Stimulated activated CD8-positive, alpha-beta memory T cell treated with anti-CD3 and anti-CD28 coated beads, Interleukin-7, amount 100 ng/mL, for 1 hour (primary cell): ENCODE results near the gene SLC17A2.

Experiments used
- DNase-seq, 2 donors: peaks; one replicate each; pipeline ENCODE4 v3.0.0-alpha.2; 2020; ENCODE audit warnings: low read depth in 2 of 2

The SLC17A2 gene

DNA sequence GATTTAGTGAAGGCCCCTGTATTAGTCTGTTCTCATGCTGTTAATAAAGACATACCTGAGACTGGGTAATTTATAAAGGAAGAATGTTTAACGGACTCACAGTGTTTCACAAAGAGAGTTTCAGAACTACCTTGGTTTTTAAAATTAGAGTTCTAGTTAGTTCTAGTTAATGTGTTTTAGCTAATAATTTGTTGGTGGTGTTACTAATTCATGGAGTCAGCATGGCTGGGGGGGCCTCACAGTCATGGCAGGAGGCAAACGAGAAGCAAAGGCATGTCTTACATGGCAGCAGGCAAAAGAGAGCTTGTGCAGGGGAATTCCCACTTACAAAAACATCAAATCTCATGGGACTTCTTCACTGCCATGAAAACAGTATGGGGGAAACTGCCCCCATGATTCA is 44.4 kb downstream of the SLC17A2 start:
- DNase-seq, result no peak

DNA sequence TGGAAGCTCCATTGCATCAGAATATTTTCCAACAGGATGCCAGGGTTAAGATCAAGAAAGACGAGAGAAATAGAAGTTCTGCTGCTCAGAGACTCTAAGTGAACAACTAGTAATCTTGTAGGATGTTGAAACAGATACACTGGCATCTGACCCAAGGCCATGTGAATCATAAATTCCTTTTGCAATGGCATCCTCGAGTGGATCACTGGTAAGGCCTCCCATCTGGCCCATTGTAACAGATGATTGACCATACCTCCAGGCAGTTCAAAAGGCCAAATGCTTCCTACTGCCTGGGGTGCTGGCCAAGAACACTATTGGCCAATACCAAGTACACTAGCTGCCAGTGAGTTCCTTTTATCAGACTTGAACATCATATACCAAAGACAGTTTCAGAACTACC is 46.5 kb downstream of the SLC17A2 start:
- no peak for DNase-seq

- no peak for DNase-seq
These were observed 47.0 kb downstream of the SLC17A2 start for GRCh38 chr6:25883536-25883935.

DNA sequence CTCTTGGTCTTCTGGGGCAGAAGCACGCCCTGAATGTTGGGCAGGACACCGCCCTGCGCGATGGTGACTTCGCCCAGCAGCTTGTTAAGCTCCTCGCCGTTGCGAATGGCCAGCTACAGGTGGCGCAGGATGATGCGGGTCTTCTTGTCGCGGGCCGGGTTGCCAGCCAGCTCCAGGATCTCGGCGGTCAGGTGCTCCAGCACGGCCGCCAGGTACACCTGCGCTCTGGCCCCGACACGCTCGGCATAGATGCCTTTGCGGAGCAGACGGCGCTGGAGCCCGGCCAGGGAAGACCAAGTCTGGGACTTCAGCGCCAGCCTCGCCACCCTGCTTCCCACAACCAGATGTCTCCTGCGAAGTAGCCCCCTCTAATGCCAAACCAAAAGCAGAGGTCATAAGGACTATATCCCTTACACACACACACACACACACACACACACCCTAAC is 48.4 kb downstream of the SLC17A2 start:
- no peak for DNase-seq

GRCh38 chr6:25880601-25881000 is 49.9 kb downstream of the SLC17A2 start:
- no peak for DNase-seq

DNA sequence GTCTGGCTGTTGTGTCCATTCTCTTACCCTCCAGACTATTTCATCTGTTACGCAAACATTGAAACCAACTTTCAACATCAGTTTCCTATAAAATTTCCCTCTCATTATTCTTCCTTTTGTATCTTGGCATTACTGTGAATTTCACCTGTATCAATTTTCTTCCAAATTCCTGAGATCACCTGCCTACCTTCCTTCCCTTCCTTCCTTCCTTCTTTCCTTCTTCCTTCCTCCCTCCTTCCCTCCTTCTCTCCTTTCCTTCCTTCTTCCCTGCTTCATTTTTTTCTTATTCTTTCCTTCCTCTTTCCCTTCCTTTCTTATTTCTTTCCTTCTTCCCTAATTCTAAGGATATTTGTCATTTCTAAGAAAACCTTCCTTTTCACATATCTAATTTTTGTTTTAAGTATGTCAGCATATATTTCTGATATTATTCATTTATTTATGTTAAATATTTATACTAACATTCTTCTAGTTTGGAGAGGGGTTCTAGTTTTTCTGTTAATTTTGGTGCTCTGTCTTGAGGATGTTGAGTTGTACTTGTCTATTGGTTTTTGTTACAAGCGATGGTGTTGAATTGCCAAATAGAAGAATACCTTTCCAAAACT is 51.7 kb downstream of the SLC17A2 start:
- DNase-seq, result no peak

DNA sequence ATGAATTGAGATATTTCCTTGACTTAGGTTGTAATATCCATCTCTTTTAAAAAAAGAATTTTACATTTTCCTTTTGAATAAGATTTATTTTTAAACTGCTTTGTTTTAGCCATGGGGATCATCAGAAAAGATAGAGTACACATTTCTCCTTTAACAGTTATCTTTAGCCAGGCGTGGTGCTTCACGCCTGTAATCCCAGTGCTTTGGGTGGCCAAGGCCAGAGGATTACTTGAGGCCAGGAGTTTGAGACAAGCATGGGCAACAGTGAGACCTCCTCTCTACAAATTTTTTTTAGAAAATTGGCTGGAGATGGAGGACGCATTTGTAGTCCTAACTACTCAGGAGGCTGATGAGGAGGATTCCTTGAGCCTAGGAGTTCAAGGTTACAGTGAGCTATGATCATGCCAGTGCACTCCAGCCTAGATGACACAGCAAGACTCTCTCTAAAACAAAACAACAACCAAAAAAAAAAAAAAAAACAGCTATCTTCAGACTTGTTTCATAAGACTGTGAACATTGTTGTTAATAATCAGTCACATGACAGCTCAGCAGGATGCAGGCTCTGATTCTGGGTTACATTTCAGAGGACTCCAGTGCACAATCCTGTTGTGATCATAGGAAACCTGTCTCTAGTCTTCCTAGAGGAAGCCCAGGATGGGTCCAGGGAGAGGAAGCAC is 54.4 kb downstream of the SLC17A2 start:
- no peak for DNase-seq

DNA sequence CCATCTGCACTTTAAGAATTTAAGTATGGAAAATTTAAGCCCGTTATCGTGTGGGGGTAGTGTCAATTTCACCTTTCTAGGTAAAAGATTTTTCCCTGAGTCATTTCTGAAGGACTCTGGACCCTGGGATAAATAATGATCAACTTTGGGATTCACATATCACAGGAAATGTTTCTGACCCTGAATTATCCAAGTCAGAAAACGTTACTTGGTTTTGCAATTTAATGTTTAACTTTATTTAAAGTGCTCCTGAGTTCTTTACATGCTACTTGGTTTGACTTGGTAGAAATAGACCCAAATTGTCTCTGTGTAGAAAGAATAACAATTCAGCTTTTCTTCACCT is 55.0 kb downstream of the SLC17A2 start:
- DNase-seq, result no peak

DNA sequence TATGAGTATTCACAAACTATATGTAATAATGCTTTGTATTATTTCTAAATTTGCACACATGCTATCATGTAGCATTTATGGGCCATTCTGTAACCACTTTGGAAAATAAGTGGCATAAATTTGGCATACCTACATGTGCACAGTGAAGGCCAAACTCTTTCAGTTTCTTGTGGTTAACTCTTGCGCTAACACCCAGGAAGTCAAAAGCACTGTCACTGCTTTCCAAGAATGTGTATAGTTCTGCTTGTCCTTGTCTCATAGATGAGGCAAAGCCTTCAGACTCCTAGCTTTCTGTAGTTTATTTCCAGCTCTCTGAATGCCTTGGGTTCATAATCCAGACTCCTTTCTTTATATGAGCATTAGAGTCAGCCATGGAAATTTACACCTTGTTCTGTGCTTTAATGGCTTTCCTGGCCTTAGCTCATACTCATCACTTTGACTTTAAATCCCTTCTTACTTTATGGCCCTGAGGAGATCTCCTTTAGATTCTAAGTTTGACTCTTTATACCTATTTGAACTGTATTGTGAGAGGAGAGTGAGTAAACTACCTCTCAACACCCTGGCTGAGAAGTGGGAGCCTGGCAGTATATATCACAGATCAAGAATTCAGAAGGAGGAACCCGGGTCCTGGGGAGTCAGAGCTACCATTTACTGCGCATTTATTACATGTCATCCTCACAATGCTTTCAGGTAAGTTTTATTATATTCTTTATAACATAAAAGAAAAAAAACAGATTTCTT is 55.5 kb downstream of the SLC17A2 start:
- no peak for DNase-seq

GRCh38 chr6:25874118-25874517 is 56.4 kb downstream of the SLC17A2 start, which contains the start of gene SLC17A3:
SLC17A3 (minus strand) TSS chr6:25874243; CDS start chr6:25868387, 5,856 bp downstream.
- DNase-seq, result no peak

- no peak for DNase-seq
These were observed 57.7 kb downstream of the SLC17A2 start for GRCh38 chr6:25872814-25873213.

DNA sequence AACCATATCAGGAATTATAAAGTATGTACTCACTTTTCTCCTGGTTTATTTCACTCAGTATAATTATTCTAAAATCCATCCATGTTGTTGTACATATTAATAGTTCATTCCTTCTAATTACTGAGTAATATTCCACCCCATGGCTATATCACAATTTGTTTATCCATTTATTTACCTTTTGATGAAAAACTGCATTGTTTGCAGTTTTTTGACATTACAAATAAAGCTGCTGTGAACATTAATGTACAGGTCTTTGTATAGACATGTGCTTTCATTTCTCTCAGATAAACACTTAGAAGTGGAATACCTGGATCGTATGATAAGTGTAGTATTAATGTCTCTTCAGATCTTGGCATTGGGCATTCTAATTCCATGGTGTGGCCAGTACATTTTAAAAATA is 60.7 kb downstream of the SLC17A2 start:
- DNase-seq, result no peak

GRCh38 chr6:25868436-25869183 is 61.9 kb downstream of the SLC17A2 start:
- DNase-seq, result no peak

- no peak for DNase-seq
These were observed 64.5 kb downstream of the SLC17A2 start for GRCh38 chr6:25866011-25866410.

- DNase-seq, result no peak
These were observed 67.1 kb downstream of the SLC17A2 start for GRCh38 chr6:25863360-25863759.
